ENCODE measurements around the gene FRMD1. TPM values are rescaled to one million over a fixed set of nuclear protein-coding genes. Genes with fewer than 3 reads are reported as not detected.

The FRMD1 gene
- under 1 TPM; 0.29 to 0.96 (median 0.66) TPM for total RNA-seq

- Histone ChIP-seq H3K36me3 (no peaks in the 10 kb centered on the region), H3K9me3 (no peaks in the 10 kb centered on the region), H3K27me3 (no peaks in the 10 kb centered on the region), H3K27ac (no peak within 1 kb of the TSS), H3K4me3 (no peak within 1 kb of the TSS), H3K4me1 (no peaks in the 10 kb centered on the region)
- TF ChIP-seq POLR2A (IDR thresholded peaks at IDR 0.05), result no peak
- TF ChIP-seq POLR2AphosphoS5 (IDR thresholded peaks at IDR 0.05), result no peak
- TF ChIP-seq CTCF (IDR thresholded peaks at IDR 0.05), result no peak
- no peak for DNase-seq (ENCODE audit: low spot score in 2 of 2)
- intact Hi-C loops (cut with DNase I; ENCODE audit: low total_unique reads), result loop anchor here (5.0 kb wide), 1 partner anchor 1123 kb away; no protein-coding TSS in a partner anchor
Observed at GRCh38 chr6:168078943-168079405, at the start of gene FRMD1. TSS of gene FRMD1 (minus strand) at chr6:168079212. CDS start at chr6:168079094, 118 bp downstream.

- no peaks in the 10 kb centered on the region for H3K4me1 ChIP-seq
- TF ChIP-seq POLR2A (IDR thresholded peaks at IDR 0.05), result no peak
- no peak for TF ChIP-seq POLR2AphosphoS5 (IDR thresholded peaks at IDR 0.05)
- TF ChIP-seq CTCF (IDR thresholded peaks at IDR 0.05), result no peak
- no peaks in the 10 kb centered on the region for H3K27me3 ChIP-seq
- no peaks in the 10 kb centered on the region for H3K9me3 ChIP-seq
- no peak overlapping the region for H3K4me3 ChIP-seq
- no peaks in the 10 kb centered on the region for H3K36me3 ChIP-seq
- DNase-seq (ENCODE audit: low spot score in 2 of 2), result peak; percentile 11 to 27
- intact Hi-C loops (cut with DNase I; ENCODE audit: low total_unique reads), result no loop called here
- H3K27ac ChIP-seq, result no peak overlapping the region
Observed at GRCh38 chr6:168128006-168128630, 49.1 kb upstream of the FRMD1 start.

- peak; percentile 9 to 35 for DNase-seq (ENCODE audit: low spot score in 2 of 2)
- Histone ChIP-seq H3K9me3 (no peaks in the 10 kb centered on the region), H3K4me1 (no peaks in the 10 kb centered on the region), H3K36me3 (no peaks in the 10 kb centered on the region), H3K27me3 (no peaks in the 10 kb centered on the region), H3K4me3 (no peak overlapping the region), H3K27ac (no peak overlapping the region)
- no peak for TF ChIP-seq CTCF (IDR thresholded peaks at IDR 0.05)
- no peak for TF ChIP-seq POLR2AphosphoS5 (IDR thresholded peaks at IDR 0.05)
- no peak for TF ChIP-seq POLR2A (IDR thresholded peaks at IDR 0.05)
- intact Hi-C loops (cut with DNase I; ENCODE audit: low total_unique reads), result no loop called here
Observed at GRCh38 chr6:168127384-168127868, 48.4 kb upstream of the FRMD1 start.

- TF ChIP-seq POLR2A (IDR thresholded peaks at IDR 0.05) (no peak), CTCF (IDR thresholded peaks at IDR 0.05) (no peak), POLR2AphosphoS5 (IDR thresholded peaks at IDR 0.05) (no peak)
- Histone ChIP-seq H3K36me3 (no peaks in the 10 kb centered on the region), H3K4me3 (no peak overlapping the region), H3K9me3 (no peaks in the 10 kb centered on the region), H3K27ac (no peak overlapping the region), H3K4me1 (no peaks in the 10 kb centered on the region), H3K27me3 (no peaks in the 10 kb centered on the region)
- intact Hi-C loops (cut with DNase I; ENCODE audit: low total_unique reads), result no loop called here
- DNase-seq (ENCODE audit: low spot score in 2 of 2), result peak; percentile 9 to 35
Observed at GRCh38 chr6:168126566-168127383, 47.8 kb upstream of the FRMD1 start.
